HG03139 (cell line): Measurements from ENCODE around the gene SULT1A2.
"Not testable (repeated sequence)": the region's sequence is repeated elsewhere in the genome, so short reads cannot be mapped to it uniquely, and the experiment has no call there.

Experiments used
- ATAC-seq: cut with Tn5 transposase; IDR thresholded peaks from one replicate; pipeline ENCODE4 v1.9.1; 2021; ENCODE audit not compliant: unreplicated experiment

SULT1A2 gene

GRCh38 chr16:28596840-28597691, at the start of gene SULT1A2:
SULT1A2 (minus strand) TSS chr16:28597050; CDS start chr16:28595930, 1,120 bp downstream.
- no peak for ATAC-seq

DNA sequence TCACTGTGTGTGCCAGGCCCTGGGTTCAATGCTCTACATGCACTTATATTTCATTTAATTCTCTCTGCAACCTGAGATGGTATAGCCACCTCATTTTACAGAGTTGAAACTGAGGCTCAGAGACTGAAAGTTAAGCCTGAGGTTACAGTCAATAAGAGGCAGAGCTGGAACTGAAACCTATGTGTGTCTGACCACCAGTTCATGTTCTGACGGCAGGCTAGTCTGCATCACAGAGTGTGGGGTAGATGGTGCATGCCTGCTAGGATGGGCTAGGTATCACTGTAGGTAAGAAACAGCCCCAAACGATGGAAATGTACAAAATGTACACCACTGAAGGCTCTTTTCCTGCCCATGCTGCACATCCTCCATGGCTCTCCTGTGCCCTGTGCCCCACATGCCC, 43.1 kb upstream of the SULT1A2 start:
- ATAC-seq, result not testable (repeated sequence)

DNA sequence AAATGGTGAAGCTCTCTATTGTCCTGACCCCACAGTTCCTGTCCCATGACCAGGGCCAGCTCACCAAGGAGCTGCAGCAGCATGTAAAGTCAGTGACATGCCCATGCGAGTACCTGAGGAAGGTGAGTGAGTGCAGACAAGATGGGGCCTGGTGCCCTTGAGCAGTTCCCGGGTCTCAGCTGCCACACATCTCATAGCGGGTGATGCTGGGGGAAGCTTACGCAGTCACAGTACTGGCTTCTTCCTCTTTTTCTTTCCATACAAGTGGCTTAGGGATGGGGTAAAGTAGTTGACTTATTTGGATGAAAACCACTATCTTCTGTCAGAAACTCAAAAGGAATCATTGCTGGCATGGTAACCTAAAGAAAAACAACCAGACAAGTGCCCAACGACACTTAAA, 41.5 kb upstream of the SULT1A2 start:
- ATAC-seq, result not testable (repeated sequence)

DNA sequence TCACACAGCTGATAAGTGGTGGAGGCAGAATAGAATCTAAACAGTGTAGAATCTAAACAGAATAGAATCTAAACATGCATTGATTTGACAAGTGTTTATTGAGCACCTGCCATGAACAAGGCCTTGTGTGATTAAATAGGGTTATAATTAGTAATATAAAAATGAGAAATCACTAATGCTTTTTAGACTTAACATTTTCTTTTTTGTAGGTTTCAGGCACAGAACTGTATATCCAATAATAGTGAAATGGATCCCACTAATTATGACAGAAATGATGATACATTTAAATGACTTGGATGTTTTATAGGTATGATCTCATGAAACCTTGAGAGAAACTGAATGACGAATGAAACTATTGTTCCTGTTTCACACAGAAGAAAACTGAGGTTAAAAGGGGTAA, 40.9 kb upstream of the SULT1A2 start, which contains the start of gene NPIPB8:
Gene NPIPB8, plus strand, starts transcription at position 301 of the 400 bp plus-strand sequence. CDS start 296 bp downstream, outside the sequence.
- not testable (repeated sequence) for ATAC-seq

GRCh38 chr16:28636093-28636823, 39.4 kb upstream of the SULT1A2 start:
- ATAC-seq, result not testable (repeated sequence)

- ATAC-seq, result not testable (repeated sequence)
Observed at GRCh38 chr16:28630905-28631304, 34.1 kb upstream of the SULT1A2 start.

DNA sequence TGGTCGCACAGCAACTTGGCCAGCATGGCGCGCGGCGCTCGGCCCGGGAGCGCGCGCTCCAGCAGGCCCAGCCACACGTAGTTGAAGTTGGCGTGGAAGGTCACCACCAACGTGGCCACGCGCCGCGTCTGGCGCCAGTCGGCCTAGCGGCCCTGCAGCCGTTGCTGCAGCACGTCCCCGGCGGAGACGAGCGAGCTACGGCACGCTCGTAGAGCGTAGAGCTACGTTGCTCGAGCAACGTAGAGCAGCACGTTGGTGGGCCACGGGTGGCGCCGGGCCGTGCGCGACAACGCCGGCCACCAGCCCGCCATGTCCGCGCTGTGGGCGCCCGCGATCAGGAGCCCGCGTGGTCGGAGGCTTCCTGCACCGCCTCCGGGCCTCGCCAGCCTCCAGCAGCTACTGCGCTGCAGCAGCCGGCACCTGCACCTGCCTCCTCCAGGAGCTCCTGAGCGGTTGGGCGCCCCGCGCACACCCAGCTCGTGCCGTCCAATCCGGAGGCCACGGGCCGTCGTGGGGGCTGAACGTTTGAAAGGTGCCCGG, 26.4 kb upstream of the SULT1A2 start:
- no peak for ATAC-seq

- not testable (repeated sequence) for ATAC-seq
Observed at GRCh38 chr16:28622532-28623171, 25.8 kb upstream of the SULT1A2 start.

DNA sequence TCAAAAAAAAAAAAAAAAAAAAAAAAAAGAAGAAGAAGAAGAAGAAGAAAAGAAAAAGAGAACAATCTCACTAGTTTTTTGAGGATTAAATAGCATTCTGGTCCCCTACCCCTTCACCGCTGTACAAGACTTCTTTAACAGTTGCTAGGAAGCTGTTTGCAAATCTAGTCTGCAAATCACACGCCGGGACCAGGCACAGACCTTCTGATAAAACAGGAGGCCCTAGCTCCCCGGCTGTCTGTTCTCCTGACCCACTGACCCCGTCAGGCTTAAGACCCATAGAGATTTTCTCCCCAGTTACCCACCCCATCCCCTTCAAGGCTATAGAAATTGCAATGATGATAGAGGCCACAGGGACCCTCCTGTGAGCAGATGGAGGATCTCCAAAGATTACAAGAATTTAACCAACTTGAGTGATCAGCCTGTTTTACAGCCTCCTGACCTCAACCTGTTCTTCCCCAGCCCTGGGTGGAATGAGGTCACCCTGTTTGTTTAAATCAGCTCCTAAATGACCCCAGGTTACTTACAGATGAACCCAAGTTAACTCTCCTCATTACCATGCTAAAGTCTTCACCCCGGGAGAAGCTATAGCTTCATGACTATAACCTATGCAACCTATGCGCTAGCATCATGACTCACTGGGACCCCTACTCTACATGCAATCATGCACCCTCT, 24.8 kb upstream of the SULT1A2 start:
- ATAC-seq, result no peak

- ATAC-seq, result not testable (repeated sequence)
Observed at GRCh38 chr16:28620316-28620715, 23.5 kb upstream of the SULT1A2 start.

DNA sequence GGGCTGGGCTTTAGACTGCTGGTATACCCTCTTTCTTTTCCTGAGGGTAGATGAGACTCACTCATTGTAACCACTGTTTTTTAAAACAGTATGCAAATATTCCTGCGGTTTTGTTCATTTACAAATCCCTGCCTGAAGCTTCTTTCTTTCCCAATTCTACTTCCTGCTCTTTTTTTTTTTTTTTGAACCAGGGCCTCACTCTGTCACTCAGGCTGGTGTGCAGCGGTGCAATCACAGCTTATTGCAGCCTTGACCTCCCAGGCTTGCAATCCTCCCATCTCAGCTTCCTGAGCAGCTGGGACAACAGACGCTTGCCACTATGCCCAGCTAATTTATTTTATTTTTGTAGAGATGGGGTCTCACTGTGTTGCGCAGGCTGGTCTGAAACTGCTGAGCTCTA, 21.0 kb upstream of the SULT1A2 start:
- no peak for ATAC-seq

GRCh38 chr16:28616636-28617035, 19.8 kb upstream of the SULT1A2 start:
- no peak for ATAC-seq

DNA sequence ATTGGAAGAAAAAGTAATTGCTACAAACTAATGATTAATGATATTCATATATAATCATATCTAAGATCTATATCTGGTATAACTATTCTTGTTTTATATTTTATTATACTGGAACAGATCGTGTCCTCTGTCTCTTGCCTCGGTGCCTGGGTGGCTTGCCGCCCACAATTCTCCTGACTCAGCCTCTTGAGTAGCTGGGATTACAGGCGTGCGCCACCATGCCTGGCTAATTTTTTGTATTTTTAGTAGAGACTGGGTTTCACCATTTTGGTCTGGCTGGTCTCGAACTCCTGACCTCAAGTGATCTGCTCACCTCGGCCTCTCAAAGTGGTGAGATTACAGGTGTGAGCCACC, 19.4 kb upstream of the SULT1A2 start:
- ATAC-seq, result not testable (repeated sequence)

DNA sequence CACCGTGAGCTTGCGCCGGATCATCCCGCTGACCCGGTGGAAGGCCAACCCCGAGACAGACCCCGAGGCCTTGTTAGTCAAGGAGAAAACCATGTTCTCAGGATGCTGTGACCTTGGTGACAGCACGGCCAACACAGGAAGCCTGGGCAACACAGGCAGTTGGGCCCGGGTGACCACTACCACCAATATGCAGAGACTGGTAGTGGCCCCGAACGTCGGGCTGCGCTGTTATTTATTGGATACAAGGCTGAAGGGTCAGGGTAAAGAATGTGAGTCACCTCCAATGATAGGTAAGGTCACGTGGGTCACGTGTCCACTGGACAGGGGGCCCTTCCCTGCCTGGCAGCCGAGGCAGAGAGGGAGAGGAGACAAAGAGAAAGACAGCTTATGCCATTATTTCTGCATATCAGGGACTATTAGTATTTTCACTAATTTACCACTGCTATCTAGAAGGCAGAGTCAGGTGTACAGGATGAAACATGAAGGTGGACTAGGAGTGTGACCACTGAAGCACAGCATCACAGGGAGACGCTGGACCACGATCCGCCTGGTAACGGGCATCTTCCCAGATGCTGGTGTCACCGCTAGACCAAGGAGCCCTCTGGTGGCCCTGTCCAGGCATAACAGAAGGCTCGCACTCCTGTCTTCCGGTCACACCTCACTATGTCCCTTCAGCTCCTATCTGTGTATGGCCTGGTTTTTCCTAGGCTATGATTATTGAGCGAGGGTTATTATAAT, 18.8 kb upstream of the SULT1A2 start:
- ATAC-seq, result not testable (repeated sequence)

DNA sequence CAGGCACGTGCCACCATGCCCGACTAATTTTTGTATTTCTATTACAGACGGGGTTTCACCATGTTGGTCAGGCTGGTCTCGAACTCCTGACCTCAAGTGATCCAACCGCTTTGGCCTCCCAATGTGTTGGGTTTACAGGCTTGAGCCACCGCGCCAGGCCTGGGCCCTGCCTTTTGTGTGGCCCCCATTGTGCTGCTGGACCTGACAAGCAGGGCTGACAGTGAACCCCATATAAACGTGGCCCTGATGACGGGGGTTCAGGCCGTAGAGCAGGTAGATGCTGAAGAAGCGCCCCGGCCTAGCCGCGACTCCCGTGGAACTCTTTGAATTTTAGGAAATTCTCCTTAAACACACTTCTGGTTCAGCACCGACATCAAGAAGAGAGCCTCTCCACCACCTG, 17.7 kb upstream of the SULT1A2 start:
- not testable (repeated sequence) for ATAC-seq

DNA sequence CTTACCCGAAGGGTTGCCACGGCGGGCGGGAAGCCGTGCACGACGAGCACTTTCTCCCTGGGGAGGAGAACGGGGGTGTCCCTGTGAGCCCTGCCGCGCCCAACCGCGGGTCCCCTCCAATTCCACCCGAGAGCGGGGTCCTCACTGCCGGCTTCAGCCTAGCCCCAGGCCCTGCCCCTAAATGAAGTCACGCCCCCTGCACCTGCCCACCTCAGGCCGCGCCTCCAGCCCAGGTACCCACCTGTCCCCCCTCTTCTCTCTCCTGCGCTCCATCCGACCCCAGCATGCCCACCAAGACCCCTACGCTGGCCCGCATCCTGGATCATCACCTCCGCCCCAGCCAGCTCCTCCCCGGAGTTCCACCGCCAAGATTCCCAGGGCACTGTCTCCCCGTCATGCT, 17.1 kb upstream of the SULT1A2 start:
- not testable (repeated sequence) for ATAC-seq

DNA sequence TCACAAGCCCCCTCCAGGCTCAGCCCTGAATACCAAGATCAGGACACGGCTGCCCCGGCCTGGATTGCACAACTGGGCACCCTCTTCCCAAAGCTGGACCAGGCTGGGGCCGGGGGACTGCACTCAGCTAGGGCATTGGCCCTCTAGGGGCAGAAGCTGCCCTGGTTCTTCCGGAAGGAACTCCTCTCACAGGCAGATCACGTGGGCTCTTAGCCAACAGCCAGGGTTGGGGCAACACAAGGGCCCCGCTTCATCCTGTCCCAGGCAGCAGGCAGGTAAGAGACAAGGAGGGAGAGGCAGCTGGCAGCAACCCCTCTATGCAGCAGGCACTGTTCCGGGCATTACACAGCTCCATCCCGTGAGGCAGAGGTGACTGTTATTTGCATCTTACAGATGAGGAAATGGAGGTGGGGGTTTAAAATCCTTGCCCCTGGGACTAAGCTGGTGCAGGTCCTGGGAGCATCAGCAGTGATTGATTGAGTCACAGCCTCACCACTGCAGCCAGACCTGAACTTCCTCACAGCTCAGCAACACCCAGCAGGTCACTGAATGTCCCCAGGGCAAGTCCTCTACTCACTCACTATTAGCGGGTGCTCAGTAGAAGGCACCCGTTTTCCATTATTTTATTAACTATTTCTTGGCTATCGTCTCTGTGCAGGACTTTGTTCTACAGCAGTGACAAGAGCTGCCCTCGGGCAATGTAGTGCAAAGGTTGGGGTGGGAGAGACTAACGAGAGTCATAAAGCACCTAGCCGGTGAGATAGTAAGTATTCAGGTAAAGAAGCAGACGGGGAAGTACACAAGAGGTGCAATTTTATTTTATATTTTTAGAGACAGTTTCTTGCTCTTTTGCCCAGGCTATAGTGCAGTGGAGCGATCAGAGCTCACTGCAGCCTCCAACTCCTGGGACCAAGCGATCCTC, 15.8 kb upstream of the SULT1A2 start:
- not testable (repeated sequence) for ATAC-seq

DNA sequence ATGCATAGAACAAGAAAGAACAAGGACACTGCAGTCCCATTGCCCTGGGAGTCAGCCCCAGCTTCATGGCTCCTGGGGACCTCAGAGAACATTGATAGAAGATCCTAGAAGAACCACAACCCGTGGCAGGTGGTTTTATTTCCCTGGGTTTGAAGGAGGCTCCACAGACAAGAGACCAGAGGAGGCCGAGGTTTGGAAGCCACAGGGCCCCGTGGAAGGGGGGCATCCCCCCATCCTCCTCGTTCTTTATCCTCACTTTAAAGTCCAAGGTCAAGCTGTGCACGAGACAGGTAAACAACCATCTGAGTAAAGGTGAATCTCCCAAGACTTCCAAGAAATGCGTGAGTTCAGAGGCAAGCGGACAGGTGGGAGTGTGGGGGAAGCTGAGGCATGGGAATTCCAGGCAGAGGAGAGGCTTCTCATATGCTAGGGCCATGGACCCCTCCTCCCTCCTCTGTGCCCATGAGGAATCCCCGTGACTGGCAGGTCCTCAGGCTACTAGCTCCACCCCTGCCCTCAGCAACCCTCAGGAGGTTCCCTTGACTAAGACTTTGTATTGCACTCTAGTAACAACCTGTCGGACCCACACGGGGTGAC, 13.8 kb upstream of the SULT1A2 start:
- ATAC-seq, result no peak
